Stimulated activated CD8-positive, alpha-beta memory T cell treated with anti-CD3 and anti-CD28 coated beads, Interleukin-12 subunit alpha, Interleukin-12 subunit beta, amount 100 ng/mL, for 24 hours (primary cell): ENCODE data around the gene ARMH2.

Source experiments
- DNase-seq: peaks from one replicate; pipeline ENCODE4 v3.0.0-alpha.2; 2020; ENCODE audit errors: extremely low read depth

Gene ARMH2

GRCh38 chr6:24798740-24799540 lies at the start of gene ARMH2:
Gene ARMH2, minus strand, starts transcription at chr6:24798917. Its CDS starts 60 bp downstream, at chr6:24798857.
- no peak for DNase-seq

- DNase-seq, result no peak
Measured at GRCh38 chr6:24848461-24848860, 49.7 kb upstream of the ARMH2 start.

- no peak for DNase-seq
Measured at GRCh38 chr6:24847402-24847801, 48.7 kb upstream of the ARMH2 start.

- no peak for DNase-seq
Measured at GRCh38 chr6:24845578-24845977, 46.9 kb upstream of the ARMH2 start.

GRCh38 chr6:24844903-24845302 lies 46.2 kb upstream of the ARMH2 start:
- DNase-seq, result no peak

GRCh38 chr6:24844061-24844460 lies 45.3 kb upstream of the ARMH2 start:
- no peak for DNase-seq

- no peak for DNase-seq
Measured at GRCh38 chr6:24840187-24840586, 41.5 kb upstream of the ARMH2 start.

GRCh38 chr6:24838994-24839393 lies 40.3 kb upstream of the ARMH2 start:
- no peak for DNase-seq

- DNase-seq, result no peak
Measured at GRCh38 chr6:24838081-24838480, 39.4 kb upstream of the ARMH2 start.

GRCh38 chr6:24836109-24836508 lies 37.4 kb upstream of the ARMH2 start:
- DNase-seq, result no peak

- no peak for DNase-seq
Measured at GRCh38 chr6:24833711-24834386, 35.1 kb upstream of the ARMH2 start.

GRCh38 chr6:24832794-24833193 lies 34.1 kb upstream of the ARMH2 start:
- no peak for DNase-seq

GRCh38 chr6:24831771-24832716 lies 33.3 kb upstream of the ARMH2 start:
- no peak for DNase-seq

GRCh38 chr6:24829657-24830056 lies 30.9 kb upstream of the ARMH2 start:
- no peak for DNase-seq

- DNase-seq, result no peak
Measured at GRCh38 chr6:24827970-24828369, 29.3 kb upstream of the ARMH2 start.

GRCh38 chr6:24827162-24827561 lies 28.4 kb upstream of the ARMH2 start:
- no peak for DNase-seq

GRCh38 chr6:24825130-24825630 lies 26.5 kb upstream of the ARMH2 start:
- DNase-seq, result no peak

GRCh38 chr6:24824142-24824938 lies 25.6 kb upstream of the ARMH2 start:
- DNase-seq, result no peak

- no peak for DNase-seq
Measured at GRCh38 chr6:24823185-24823584, 24.5 kb upstream of the ARMH2 start.

- DNase-seq, result no peak
Measured at GRCh38 chr6:24822696-24823095, 24.0 kb upstream of the ARMH2 start.

- no peak for DNase-seq
Measured at GRCh38 chr6:24821860-24822444, 23.2 kb upstream of the ARMH2 start.
